ENCODE results near the gene APCDD1.

Gene APCDD1

GRCh38 chr18:10453806-10454680, at the start of gene APCDD1:
TSS of gene APCDD1 (plus strand) at chr18:10454635. CDS start at chr18:10454982, 347 bp downstream.
- peak within 1 kb of the TSS; percentile 64 for H3K4me3 ChIP-seq (ENCODE audit: low read length)
- H3K9me3 ChIP-seq (ENCODE audit: control insufficient read depth, low read depth, low read length) = no peaks in the 10 kb centered on the region
- peak within 1 kb of the TSS; percentile 38 for H3K9ac ChIP-seq (ENCODE audit: low read length)
- peaks cover 45% of the 10 kb centered on the region for H3K27me3 ChIP-seq (ENCODE audit: control insufficient read depth, insufficient read depth, low read length)
- no peak within 1 kb of the TSS for H3K27ac ChIP-seq (ENCODE audit: low read length)
- no peaks in the 10 kb centered on the region for H3K36me3 ChIP-seq (ENCODE audit: control insufficient read depth, low read depth, low read length)
- peaks cover 14% of the 10 kb centered on the region for H3K4me1 ChIP-seq (ENCODE audit: control insufficient read depth, low read depth, low read length)

- H3K36me3 ChIP-seq (ENCODE audit: control insufficient read depth, low read depth, low read length) = no peaks in the 10 kb centered on the region
- peaks cover 26% of the 10 kb centered on the region for H3K4me1 ChIP-seq (ENCODE audit: control insufficient read depth, low read depth, low read length)
- H3K4me3 ChIP-seq (ENCODE audit: low read length) = no peak overlapping the region
- H3K9me3 ChIP-seq (ENCODE audit: control insufficient read depth, low read depth, low read length) = no peaks in the 10 kb centered on the region
- H3K27me3 ChIP-seq (ENCODE audit: control insufficient read depth, insufficient read depth, low read length) = no peaks in the 10 kb centered on the region
- H3K27ac ChIP-seq (ENCODE audit: low read length) = no peak overlapping the region
- H3K9ac ChIP-seq (ENCODE audit: low read length) = no peak overlapping the region
These were observed 49.4 kb upstream of the APCDD1 start for GRCh38 chr18:10405014-10405493.

- H3K9ac ChIP-seq (ENCODE audit: low read length) = no peak overlapping the region
- H3K36me3 ChIP-seq (ENCODE audit: control insufficient read depth, low read depth, low read length) = no peaks in the 10 kb centered on the region
- no peaks in the 10 kb centered on the region for H3K9me3 ChIP-seq (ENCODE audit: control insufficient read depth, low read depth, low read length)
- peak overlapping the region; percentile 18 for H3K4me3 ChIP-seq (ENCODE audit: low read length)
- H3K4me1 ChIP-seq (ENCODE audit: control insufficient read depth, low read depth, low read length) = peaks cover 30% of the 10 kb centered on the region
- H3K27ac ChIP-seq (ENCODE audit: low read length) = no peak overlapping the region
- no peaks in the 10 kb centered on the region for H3K27me3 ChIP-seq (ENCODE audit: control insufficient read depth, insufficient read depth, low read length)
These were observed 48.4 kb upstream of the APCDD1 start for GRCh38 chr18:10405816-10406663.

- H3K36me3 ChIP-seq (ENCODE audit: control insufficient read depth, low read depth, low read length) = no peaks in the 10 kb centered on the region
- H3K9me3 ChIP-seq (ENCODE audit: control insufficient read depth, low read depth, low read length) = no peaks in the 10 kb centered on the region
- no peak overlapping the region for H3K4me3 ChIP-seq (ENCODE audit: low read length)
- no peaks in the 10 kb centered on the region for H3K27me3 ChIP-seq (ENCODE audit: control insufficient read depth, insufficient read depth, low read length)
- no peak overlapping the region for H3K9ac ChIP-seq (ENCODE audit: low read length)
- no peak overlapping the region for H3K27ac ChIP-seq (ENCODE audit: low read length)
- peaks cover 30% of the 10 kb centered on the region for H3K4me1 ChIP-seq (ENCODE audit: control insufficient read depth, low read depth, low read length)
These were observed 46.3 kb upstream of the APCDD1 start for GRCh38 chr18:10408131-10408530.

GRCh38 chr18:10409041-10409440, 45.4 kb upstream of the APCDD1 start:
- Histone ChIP-seq H3K4me3 (ENCODE audit: low read length) (no peak overlapping the region), H3K9ac (ENCODE audit: low read length) (no peak overlapping the region), H3K27me3 (ENCODE audit: control insufficient read depth, insufficient read depth, low read length) (no peaks in the 10 kb centered on the region), H3K4me1 (ENCODE audit: control insufficient read depth, low read depth, low read length) (peaks cover 30% of the 10 kb centered on the region), H3K9me3 (ENCODE audit: control insufficient read depth, low read depth, low read length) (no peaks in the 10 kb centered on the region), H3K36me3 (ENCODE audit: control insufficient read depth, low read depth, low read length) (no peaks in the 10 kb centered on the region), H3K27ac (ENCODE audit: low read length) (no peak overlapping the region)

- H3K9ac ChIP-seq (ENCODE audit: low read length) = no peak overlapping the region
- H3K27me3 ChIP-seq (ENCODE audit: control insufficient read depth, insufficient read depth, low read length) = no peaks in the 10 kb centered on the region
- no peak overlapping the region for H3K27ac ChIP-seq (ENCODE audit: low read length)
- H3K36me3 ChIP-seq (ENCODE audit: control insufficient read depth, low read depth, low read length) = no peaks in the 10 kb centered on the region
- H3K4me1 ChIP-seq (ENCODE audit: control insufficient read depth, low read depth, low read length) = peaks cover 16% of the 10 kb centered on the region
- no peaks in the 10 kb centered on the region for H3K9me3 ChIP-seq (ENCODE audit: control insufficient read depth, low read depth, low read length)
- H3K4me3 ChIP-seq (ENCODE audit: low read length) = no peak overlapping the region
These were observed 43.7 kb upstream of the APCDD1 start for GRCh38 chr18:10410472-10411308.

GRCh38 chr18:10412933-10413332, 41.5 kb upstream of the APCDD1 start:
- Histone ChIP-seq H3K9ac (ENCODE audit: low read length) (no peak overlapping the region), H3K36me3 (ENCODE audit: control insufficient read depth, low read depth, low read length) (no peaks in the 10 kb centered on the region), H3K27ac (ENCODE audit: low read length) (no peak overlapping the region), H3K27me3 (ENCODE audit: control insufficient read depth, insufficient read depth, low read length) (no peaks in the 10 kb centered on the region), H3K4me1 (ENCODE audit: control insufficient read depth, low read depth, low read length) (peaks cover 3% of the 10 kb centered on the region), H3K9me3 (ENCODE audit: control insufficient read depth, low read depth, low read length) (no peaks in the 10 kb centered on the region), H3K4me3 (ENCODE audit: low read length) (no peak overlapping the region)

- Histone ChIP-seq H3K4me1 (ENCODE audit: control insufficient read depth, low read depth, low read length) (peaks cover 3% of the 10 kb centered on the region), H3K27ac (ENCODE audit: low read length) (no peak overlapping the region), H3K4me3 (ENCODE audit: low read length) (no peak overlapping the region)
These were observed 40.7 kb upstream of the APCDD1 start for GRCh38 chr18:10413722-10414121.

GRCh38 chr18:10414293-10414842, 40.1 kb upstream of the APCDD1 start:
- no peak overlapping the region for H3K27ac ChIP-seq (ENCODE audit: low read length)

More at GRCh38 chr18:10413722-10414121, 40.7 kb upstream of the APCDD1 start:
- Histone ChIP-seq H3K9me3 (ENCODE audit: control insufficient read depth, low read depth, low read length) (no peaks in the 10 kb centered on the region), H3K36me3 (ENCODE audit: control insufficient read depth, low read depth, low read length) (no peaks in the 10 kb centered on the region), H3K27me3 (ENCODE audit: control insufficient read depth, insufficient read depth, low read length) (no peaks in the 10 kb centered on the region), H3K9ac (ENCODE audit: low read length) (no peak overlapping the region)

GRCh38 chr18:10416065-10416464, 38.4 kb upstream of the APCDD1 start:
- Histone ChIP-seq H3K9ac (ENCODE audit: low read length) (no peak overlapping the region), H3K4me1 (ENCODE audit: control insufficient read depth, low read depth, low read length) (no peaks in the 10 kb centered on the region), H3K9me3 (ENCODE audit: control insufficient read depth, low read depth, low read length) (no peaks in the 10 kb centered on the region), H3K27ac (ENCODE audit: low read length) (no peak overlapping the region), H3K4me3 (ENCODE audit: low read length) (no peak overlapping the region), H3K27me3 (ENCODE audit: control insufficient read depth, insufficient read depth, low read length) (no peaks in the 10 kb centered on the region), H3K36me3 (ENCODE audit: control insufficient read depth, low read depth, low read length) (no peaks in the 10 kb centered on the region)

More at GRCh38 chr18:10414293-10414842, 40.1 kb upstream of the APCDD1 start:
- H3K9ac ChIP-seq (ENCODE audit: low read length) = no peak overlapping the region
- H3K4me1 ChIP-seq (ENCODE audit: control insufficient read depth, low read depth, low read length) = peaks cover 3% of the 10 kb centered on the region
- H3K27me3 ChIP-seq (ENCODE audit: control insufficient read depth, insufficient read depth, low read length) = no peaks in the 10 kb centered on the region
- no peaks in the 10 kb centered on the region for H3K36me3 ChIP-seq (ENCODE audit: control insufficient read depth, low read depth, low read length)
- no peaks in the 10 kb centered on the region for H3K9me3 ChIP-seq (ENCODE audit: control insufficient read depth, low read depth, low read length)
- H3K4me3 ChIP-seq (ENCODE audit: low read length) = no peak overlapping the region

Data from iPS-18a (cell line).